SK-N-SH (cell line): ENCODE measurements around the gene GPR179. TPM values are rescaled to one million over a fixed set of nuclear protein-coding genes. Genes with fewer than 3 reads are reported as not detected.

Source experiments
- CTCF ChIA-PET: fragments of 300-600, 350-600 bp; formaldehyde crosslinking; extraction: SDS; loops from one replicate; lab custom pipeline; 2021; lab: Yijun Ruan, JAX
- POLR2A ChIA-PET: fragments of 350-600 bp; sonication (Branson Sonifier 250); formaldehyde crosslinking; extraction: SDS; loops from one replicate; lab custom pipeline; 2020; ENCODE audit warnings: antibody characterized with exemption, inconsistent platforms; lab: Yijun Ruan, JAX
- DNase-seq: peaks from one replicate; pipeline ENCODE4 v3.0.0; 2012
- H2AFZ ChIP-seq: fragments of 200-600 bp; sonication (generic); 2 replicates; pipeline ENCODE4 v1.8.1; 2016; ENCODE audit warnings: antibody characterized with exemption, mild to moderate bottlenecking, low read depth
- H3F3A ChIP-seq: fragments of 200-600 bp; sonication (generic); replicated peaks from 2 replicates; pipeline ENCODE3; 2016; ENCODE audit warnings: antibody characterized with exemption, mild to moderate bottlenecking; ENCODE audit not compliant: insufficient read depth
- H3K27ac ChIP-seq, 2 experiments: fragments of 200-500 bp in 1 of 2; fragments of 200-600 bp in 1 of 2; sonication (Bioruptor generic) in 1 of 2; sonication (generic), shearing (Covaris generic) in 1 of 2; 2 replicates each; pipeline versions ENCODE4 v1.5.1 to v1.6.1; 2014 to 2016; ENCODE audit warnings: low read depth in 2 of 2, inconsistent platforms in 1 of 2, low read length in 1 of 2, mild to moderate bottlenecking in 1 of 2, mixed read lengths in 1 of 2
- H3K27me3 ChIP-seq: fragments of 200-600 bp; sonication (generic), shearing (Covaris generic); 2 replicates; pipeline ENCODE4 v1.6.1; 2016; ENCODE audit warnings: mixed run types; ENCODE audit not compliant: insufficient read depth
- H3K36me3 ChIP-seq, 2 experiments: fragments of 200-500 bp in 1 of 2; fragments of 200-600 bp in 1 of 2; sonication (Bioruptor generic) in 1 of 2; sonication (generic) in 1 of 2; replicated peaks in 1 of 2; 2 replicates each; pipeline versions ENCODE3 to v1.5.1; 2014 to 2016; ENCODE audit warnings: low read length in 1 of 2, mild to moderate bottlenecking in 1 of 2; ENCODE audit not compliant: insufficient read depth in 2 of 2, control insufficient read depth in 1 of 2
- H3K4me1 ChIP-seq, 2 experiments: fragments of 200-500 bp in 1 of 2; fragments of 200-600 bp in 1 of 2; sonication (Bioruptor generic) in 1 of 2; sonication (generic), shearing (Covaris generic) in 1 of 2; 2 replicates each; pipeline versions ENCODE4 v1.5.1 to v1.6.1; 2014 to 2016; ENCODE audit warnings: low read depth in 1 of 2, low read length in 1 of 2, mixed run types in 1 of 2; ENCODE audit not compliant: insufficient read depth in 2 of 2, control insufficient read depth in 1 of 2
- H3K4me2 ChIP-seq: fragments of 200-600 bp; sonication (generic), shearing (Covaris generic); 2 replicates; pipeline ENCODE4 v1.6.1; 2017; ENCODE audit warnings: mixed run types
- H3K4me3 ChIP-seq, 2 experiments: fragments of 200-500 bp in 1 of 2; fragments of 200-600 bp in 1 of 2; sonication (Bioruptor generic) in 1 of 2; sonication (generic), shearing (Covaris generic) in 1 of 2; 2 replicates each; pipeline versions ENCODE4 v1.5.1 to v1.8.1; 2014 to 2016; ENCODE audit warnings: low read depth in 2 of 2, inconsistent platforms in 1 of 2, low read length in 1 of 2, mild to moderate bottlenecking in 1 of 2, mixed read lengths in 1 of 2, moderate library complexity in 1 of 2
- H3K79me2 ChIP-seq: fragments of 200-600 bp; sonication (generic); 2 replicates; pipeline ENCODE4 v1.8.1; 2017; ENCODE audit warnings: mild to moderate bottlenecking; ENCODE audit not compliant: insufficient read depth
- H3K9ac ChIP-seq: fragments of 200-600 bp; sonication (generic); 2 replicates; pipeline ENCODE4 v1.6.1; 2017; ENCODE audit warnings: mixed run types
- H3K9me2 ChIP-seq: fragments of 200-600 bp; sonication (generic); 2 replicates; pipeline ENCODE4 v1.6.1; 2017; ENCODE audit warnings: mixed run types
- H3K9me3 ChIP-seq: fragments of 200-600 bp; sonication (generic); 2 replicates; pipeline ENCODE4 v1.6.1; 2017; ENCODE audit warnings: mixed run types, mild to moderate bottlenecking, moderate library complexity
- H4K20me1 ChIP-seq: fragments of 200-600 bp; sonication (generic); 2 replicates; pipeline ENCODE4 v1.6.1; 2017; ENCODE audit warnings: mild to moderate bottlenecking, mixed run types; ENCODE audit not compliant: insufficient read depth
- CHD2 ChIP-seq: fragments of 150-350 bp; IDR thresholded peaks from 2 replicates; pipeline ENCODE4 v1.6.1; 2018; ENCODE audit warnings: low read length; ENCODE audit not compliant: partially characterized antibody
- CTCF ChIP-seq: fragments of 200-600 bp; sonication (generic); IDR thresholded peaks from 2 replicates; pipeline ENCODE4 v1.6.1; 2017; ENCODE audit warnings: antibody characterized with exemption, mild to moderate bottlenecking, moderate library complexity
- ELF1 ChIP-seq: IDR thresholded peaks from 2 replicates; pipeline ENCODE4 v1.4.0; 2012
- FOXJ3 ChIP-seq: sonication (generic); formaldehyde crosslinking; IDR thresholded peaks from 2 replicates; pipeline ENCODE4 v1.5.1; 2020; ENCODE audit warnings: mild to moderate bottlenecking, missing genetic modification reagents
- FOXM1 ChIP-seq: IDR thresholded peaks from 2 replicates; pipeline ENCODE4 v1.4.0; 2012; ENCODE audit warnings: low read depth, mild to moderate bottlenecking
- GATA2 ChIP-seq: sonication (generic); formaldehyde crosslinking; IDR thresholded peaks from 2 replicates; pipeline ENCODE4 v1.5.0; 2020; ENCODE audit warnings: mild to moderate bottlenecking, missing genetic modification reagents
- MXI1 ChIP-seq: IDR thresholded peaks from 2 replicates; pipeline ENCODE4 v1.6.1; 2012; ENCODE audit warnings: mild to moderate bottlenecking, low read depth, low read length, improper control_type of control experiment
- RAD21 ChIP-seq: IDR thresholded peaks from 2 replicates; pipeline ENCODE4 v1.6.1; 2012; ENCODE audit warnings: mild to moderate bottlenecking, low read length
- RCOR1 ChIP-seq: fragments of 150-350 bp; IDR thresholded peaks from 2 replicates; pipeline ENCODE4 v1.6.1; 2017; ENCODE audit warnings: antibody characterized with exemption, low read length
- SIN3A ChIP-seq: IDR thresholded peaks from 2 replicates; pipeline ENCODE4 v1.6.1; 2012; ENCODE audit warnings: low read depth, mild to moderate bottlenecking, low read length, moderate library complexity, borderline replicate concordance
- SMC3 ChIP-seq: IDR thresholded peaks from 2 replicates; pipeline ENCODE4 v1.6.1; 2012; ENCODE audit warnings: low read depth, low read length, improper control_type of control experiment
- TCF12 ChIP-seq: IDR thresholded peaks from 2 replicates; pipeline ENCODE4 v1.4.0; 2012
- TEAD4 ChIP-seq: IDR thresholded peaks from 2 replicates; pipeline ENCODE4 v1.4.0; 2012; ENCODE audit warnings: mild to moderate bottlenecking, borderline replicate concordance; ENCODE audit not compliant: insufficient read depth
- WGBS: methylation state at CpG from one replicate; pipeline ENCODE4 v1.1.6; 2017; ENCODE audit warnings: low lambda C conversion rate; 5-methylcytosine and 5-hydroxymethylcytosine counted together
- polyA plus RNA-seq, 3 experiments: library from polyadenylated mRNA; depleted of rRNA; stranded (reverse); fragments of >200 nt; gene quantifications; 2 replicates each; pipeline ENCODE4 v1.2.3, GENCODE V29; 2012
- TF ChIP-seq, protein P1 (sequence below): IDR thresholded peaks from 2 replicates; pipeline ENCODE4; 2012
- TF ChIP-seq, protein P2 (sequence below): fragments of 150-350 bp; IDR thresholded peaks from 2 replicates; pipeline ENCODE4 v1.6.1; 2017; ENCODE audit warnings: antibody characterized with exemption, low read length, low read depth, borderline replicate concordance
- TF ChIP-seq, protein P3 (sequence below): IDR thresholded peaks from 2 replicates; pipeline ENCODE4 v1.4.0; 2012; ENCODE audit warnings: low read depth

The GPR179 gene
- polyA plus RNA-seq, 1 of the 3 experiments (the other 2 are of a cell fraction) = 0.02 TPM

DNA sequence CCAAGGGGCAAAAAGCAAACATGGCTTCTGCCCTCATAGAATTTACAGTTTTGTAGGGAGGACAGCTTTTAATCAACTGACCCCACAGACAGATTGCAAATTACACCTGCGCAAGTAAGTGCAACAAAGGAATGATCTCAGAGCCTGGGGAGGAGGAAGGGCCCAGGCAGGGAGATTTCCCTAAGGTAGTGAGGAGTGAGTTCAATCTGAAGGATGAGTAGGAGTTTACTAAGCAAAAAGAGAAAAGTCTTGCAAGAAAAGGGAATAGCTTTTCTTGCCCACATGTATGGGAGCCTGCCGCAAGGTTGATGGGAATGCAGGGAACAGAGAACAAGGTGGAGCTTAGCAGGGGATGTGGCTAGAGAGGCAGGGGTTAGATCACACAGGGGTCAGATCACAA is 6.3 kb upstream of the GPR179 start:
- H3K4me2 ChIP-seq = no peak overlapping the region
- WGBS = 96% methylated on average over 2 of the region's 2 CpGs

GRCh38 chr17:38349097-38349730 is 5.5 kb upstream of the GPR179 start:
- H3K4me3 ChIP-seq = no peak overlapping the region
- no peaks in the 10 kb centered on the region for H3K36me3 ChIP-seq
- peaks cover 2 to 6% of the 10 kb centered on the region in 2 experiments; a peak in 1 of 4 replicates for H3K4me1 ChIP-seq
- no peak overlapping the region for H3K9ac ChIP-seq
- H3F3A ChIP-seq = peaks cover 14% of the 10 kb centered on the region
- H3K79me2 ChIP-seq = peaks cover 21% of the 10 kb centered on the region
- DNase-seq = peak; percentile 78
- WGBS = 15% methylated on average over 7 of the region's 8 CpGs
- peaks cover 16% of the 10 kb centered on the region for H4K20me1 ChIP-seq
- no peak overlapping the region for H2AFZ ChIP-seq
- TF ChIP-seq GATA2 (CRISPR knock-in tag) (peak; percentile 79), MXI1 (no peak), FOXJ3 (CRISPR knock-in tag) (peak; percentile 32; the same call in 1 of the 2 replicates), RAD21 (peak; percentile 89), RCOR1 (peak; percentile 63), CTCF (peak; percentile 92), CHD2 (peak; percentile 34), SMC3 (peak; percentile 97)
- TF ChIP-seq, protein P1, sequence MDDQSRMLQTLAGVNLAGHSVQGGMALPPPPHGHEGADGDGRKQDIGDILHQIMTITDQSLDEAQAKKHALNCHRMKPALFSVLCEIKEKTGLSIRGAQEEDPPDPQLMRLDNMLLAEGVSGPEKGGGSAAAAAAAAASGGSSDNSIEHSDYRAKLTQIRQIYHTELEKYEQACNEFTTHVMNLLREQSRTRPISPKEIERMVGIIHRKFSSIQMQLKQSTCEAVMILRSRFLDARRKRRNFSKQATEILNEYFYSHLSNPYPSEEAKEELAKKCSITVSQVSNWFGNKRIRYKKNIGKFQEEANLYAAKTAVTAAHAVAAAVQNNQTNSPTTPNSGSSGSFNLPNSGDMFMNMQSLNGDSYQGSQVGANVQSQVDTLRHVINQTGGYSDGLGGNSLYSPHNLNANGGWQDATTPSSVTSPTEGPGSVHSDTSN = no peak
- H3K27ac ChIP-seq = no peak overlapping the region
- H3K27me3 ChIP-seq = no peaks in the 10 kb centered on the region
- H3K4me2 ChIP-seq = no peak overlapping the region
- no peaks in the 10 kb centered on the region for H3K9me2 ChIP-seq
- H3K9me3 ChIP-seq = no peaks in the 10 kb centered on the region
- CTCF ChIA-PET = interaction anchor here (0.6 to 24.7 kb wide), 33 partner anchors 10 to 386 kb away, joined by 3 to 423 read pairs (median 4); partner anchors contain the start of genes ARHGAP23 and SRCIN1
- POLR2A ChIA-PET = interaction anchor here (1.2 to 1.9 kb wide), 4 partner anchors 21 to 67 kb away, joined by 3 to 15 read pairs (median 4); no protein-coding TSS in a partner anchor

More for the DNA sequence above, 6.3 kb upstream of the GPR179 start:
- Histone ChIP-seq H3K9ac (no peak overlapping the region), H3K9me3 (no peaks in the 10 kb centered on the region), H3K79me2 (peaks cover 29% of the 10 kb centered on the region), H2AFZ (no peak overlapping the region), H3K9me2 (no peaks in the 10 kb centered on the region), H3F3A (peaks cover 14% of the 10 kb centered on the region), H3K36me3 (no peaks in the 10 kb centered on the region), H3K4me3 (no peak overlapping the region), H3K4me1 (peaks cover 7 to 11% of the 10 kb centered on the region in 2 experiments; a peak in 1 of 4 replicates), H3K27me3 (no peaks in the 10 kb centered on the region), H4K20me1 (peaks cover 24% of the 10 kb centered on the region), H3K27ac (no peak overlapping the region)
- DNase-seq = no peak
- TF ChIP-seq, protein P2, sequence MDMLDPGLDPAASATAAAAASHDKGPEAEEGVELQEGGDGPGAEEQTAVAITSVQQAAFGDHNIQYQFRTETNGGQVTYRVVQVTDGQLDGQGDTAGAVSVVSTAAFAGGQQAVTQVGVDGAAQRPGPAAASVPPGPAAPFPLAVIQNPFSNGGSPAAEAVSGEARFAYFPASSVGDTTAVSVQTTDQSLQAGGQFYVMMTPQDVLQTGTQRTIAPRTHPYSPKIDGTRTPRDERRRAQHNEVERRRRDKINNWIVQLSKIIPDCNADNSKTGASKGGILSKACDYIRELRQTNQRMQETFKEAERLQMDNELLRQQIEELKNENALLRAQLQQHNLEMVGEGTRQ = no peak
- TF ChIP-seq CHD2 (no peak), TCF12 (no peak), ELF1 (no peak), FOXM1 (no peak), TEAD4 (no peak), GATA2 (CRISPR knock-in tag) (no peak), SIN3A (no peak)
- TF ChIP-seq, protein P3, sequence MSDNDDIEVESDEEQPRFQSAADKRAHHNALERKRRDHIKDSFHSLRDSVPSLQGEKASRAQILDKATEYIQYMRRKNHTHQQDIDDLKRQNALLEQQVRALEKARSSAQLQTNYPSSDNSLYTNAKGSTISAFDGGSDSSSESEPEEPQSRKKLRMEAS = no peak
- ChIA-PET POLR2A (interaction anchor here (1.3 to 1.9 kb wide), 3 partner anchors 59 to 66 kb away, joined by 4 to 15 read pairs (median 5); no protein-coding TSS in a partner anchor), CTCF (interaction anchor here (1.1 to 24.7 kb wide), 13 partner anchors 20 to 319 kb away, joined by 3 to 423 read pairs (median 6); no protein-coding TSS in a partner anchor)
